K562 (cell line): ENCODE results near the gene UBE2L6. TPM values are rescaled to one million over a fixed set of nuclear protein-coding genes. Genes with fewer than 3 reads are reported as not detected.

ENCODE experiments used
- ESRRA ChIP-seq: fragments of 450-650 bp; IDR thresholded peaks from 2 replicates; pipeline ENCODE4 v1.6.1; 2014; ENCODE audit warnings: low read depth, mild to moderate bottlenecking, moderate library complexity, borderline replicate concordance
- FOXJ2 ChIP-seq: fragments of 200-800 bp; sonication (Bioruptor generic); IDR thresholded peaks from 2 replicates; pipeline ENCODE4 v1.6.1; 2016; ENCODE audit warnings: missing genetic modification characterization, missing compliant biosample characterization
- HDGF ChIP-seq: fragments of 450-650 bp; IDR thresholded peaks from 2 replicates; pipeline ENCODE4 v1.6.1; 2016
- KAT7 ChIP-seq: sonication (generic); formaldehyde crosslinking; IDR thresholded peaks from 2 replicates; pipeline ENCODE4 v1.8.0; 2022; ENCODE audit warnings: missing genetic modification reagents, mild to moderate bottlenecking, borderline replicate concordance
- NR3C1 ChIP-seq: sonication (generic); formaldehyde crosslinking; IDR thresholded peaks from 2 replicates; pipeline ENCODE4 v1.8.1; 2022; ENCODE audit warnings: missing genetic modification reagents
- ZEB2 ChIP-seq: fragments of 450-650 bp; IDR thresholded peaks from 2 replicates; pipeline ENCODE4 v1.6.1; 2016
- ZNF764 ChIP-seq: fragments of 250-450 bp; sonication (Bioruptor Pico); IDR thresholded peaks from 2 replicates; pipeline ENCODE4 v1.4.0; 2020; ENCODE audit warnings: low read depth, mild to moderate bottlenecking, moderate library complexity
- polyA plus RNA-seq, 8 experiments: library from polyadenylated mRNA; depleted of rRNA in 4 of 8; stranded (reverse) in 5 of 8; unstranded in 3 of 8; fragments of >200 nt; fragmentation: Nextera tagmentation in 2 of 8; fragmentation: Illumina TruSeq in 1 of 8; extraction: Ambion mirVana in 2 of 8; extraction: Trizol in 1 of 8; gene quantifications; 2 replicates each; pipeline versions ENCODE4 v1.2.1 to v1.2.3, GENCODE V29; 2011 to 2014; ENCODE audit warnings: inconsistent platforms in 1 of 8, missing spikeins in 1 of 8
- total RNA-seq, 7 experiments: library from RNA; depleted of rRNA in 6 of 7; stranded (reverse); fragments of >200 nt in 6 of 7; fragmentation: Illumina TruSeq in 2 of 7; extraction: Trizol in 2 of 7; gene quantifications; 2 replicates each; pipeline versions ENCODE4 v1.2.1 to v1.2.3, GENCODE V29; 2011 to 2021; ENCODE audit warnings: low replicate concordance in 1 of 7
- TF ChIP-seq, protein P1 (sequence below), 2 experiments: fragments of 200-800 bp in 1 of 2; sonication (Bioruptor generic) in 1 of 2; sonication (generic) in 1 of 2; formaldehyde crosslinking in 1 of 2; IDR thresholded peaks in 1 of 2; conservative IDR thresholded peaks in 1 of 2; 2 replicates each; pipeline versions ENCODE4 v1.5.0 to v1.6.1; 2016 to 2020; ENCODE audit warnings: missing compliant biosample characterization in 1 of 2, missing genetic modification characterization in 1 of 2, missing genetic modification reagents in 1 of 2
- TF ChIP-seq, protein P2 (sequence below): sonication (generic); formaldehyde crosslinking; IDR thresholded peaks from 2 replicates; pipeline ENCODE4 v1.8.0; 2023; ENCODE audit warnings: missing genetic modification reagents, mild to moderate bottlenecking, borderline replicate concordance
- TF ChIP-seq, protein P3 (sequence below), 2 experiments: fragments of 450-650 bp; formaldehyde crosslinking in 1 of 2; IDR thresholded peaks; 2 replicates each; pipeline versions ENCODE4 v1.4.0 to v1.6.1; 2014 to 2020; ENCODE audit warnings: mild to moderate bottlenecking in 2 of 2, borderline replicate concordance in 1 of 2, low read depth in 1 of 2

UBE2L6 gene
- total and polyA plus RNA-seq, 9 of the 15 experiments (the other 6 are each of a cell fraction or from before 2014, with no cell fraction given): 5.9 to 24.9 (median 9.7) TPM

GRCh38 chr11:57562596-57562995 is 4.9 kb downstream of the UBE2L6 start (continued):
- TF ChIP-seq, protein P1, sequence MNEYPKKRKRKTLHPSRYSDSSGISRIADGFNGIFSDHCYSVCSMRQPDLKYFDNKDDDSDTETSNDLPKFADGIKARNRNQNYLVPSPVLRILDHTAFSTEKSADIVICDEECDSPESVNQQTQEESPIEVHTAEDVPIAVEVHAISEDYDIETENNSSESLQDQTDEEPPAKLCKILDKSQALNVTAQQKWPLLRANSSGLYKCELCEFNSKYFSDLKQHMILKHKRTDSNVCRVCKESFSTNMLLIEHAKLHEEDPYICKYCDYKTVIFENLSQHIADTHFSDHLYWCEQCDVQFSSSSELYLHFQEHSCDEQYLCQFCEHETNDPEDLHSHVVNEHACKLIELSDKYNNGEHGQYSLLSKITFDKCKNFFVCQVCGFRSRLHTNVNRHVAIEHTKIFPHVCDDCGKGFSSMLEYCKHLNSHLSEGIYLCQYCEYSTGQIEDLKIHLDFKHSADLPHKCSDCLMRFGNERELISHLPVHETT (CRISPR knock-in tag; conservative IDR thresholded peaks at IDR 0.05 in 1 of 2, IDR thresholded peaks at IDR 0.05 in 1 of 2): no peak
- no peak for TF ChIP-seq NR3C1 (CRISPR knock-in tag)
- peak; percentile 35; the same call in 1 of the 2 replicates for TF ChIP-seq ZEB2
- TF ChIP-seq KAT7 (CRISPR knock-in tag): no peak
- no peak for TF ChIP-seq ZNF764 (CRISPR knock-in tag)
- TF ChIP-seq, protein P2, sequence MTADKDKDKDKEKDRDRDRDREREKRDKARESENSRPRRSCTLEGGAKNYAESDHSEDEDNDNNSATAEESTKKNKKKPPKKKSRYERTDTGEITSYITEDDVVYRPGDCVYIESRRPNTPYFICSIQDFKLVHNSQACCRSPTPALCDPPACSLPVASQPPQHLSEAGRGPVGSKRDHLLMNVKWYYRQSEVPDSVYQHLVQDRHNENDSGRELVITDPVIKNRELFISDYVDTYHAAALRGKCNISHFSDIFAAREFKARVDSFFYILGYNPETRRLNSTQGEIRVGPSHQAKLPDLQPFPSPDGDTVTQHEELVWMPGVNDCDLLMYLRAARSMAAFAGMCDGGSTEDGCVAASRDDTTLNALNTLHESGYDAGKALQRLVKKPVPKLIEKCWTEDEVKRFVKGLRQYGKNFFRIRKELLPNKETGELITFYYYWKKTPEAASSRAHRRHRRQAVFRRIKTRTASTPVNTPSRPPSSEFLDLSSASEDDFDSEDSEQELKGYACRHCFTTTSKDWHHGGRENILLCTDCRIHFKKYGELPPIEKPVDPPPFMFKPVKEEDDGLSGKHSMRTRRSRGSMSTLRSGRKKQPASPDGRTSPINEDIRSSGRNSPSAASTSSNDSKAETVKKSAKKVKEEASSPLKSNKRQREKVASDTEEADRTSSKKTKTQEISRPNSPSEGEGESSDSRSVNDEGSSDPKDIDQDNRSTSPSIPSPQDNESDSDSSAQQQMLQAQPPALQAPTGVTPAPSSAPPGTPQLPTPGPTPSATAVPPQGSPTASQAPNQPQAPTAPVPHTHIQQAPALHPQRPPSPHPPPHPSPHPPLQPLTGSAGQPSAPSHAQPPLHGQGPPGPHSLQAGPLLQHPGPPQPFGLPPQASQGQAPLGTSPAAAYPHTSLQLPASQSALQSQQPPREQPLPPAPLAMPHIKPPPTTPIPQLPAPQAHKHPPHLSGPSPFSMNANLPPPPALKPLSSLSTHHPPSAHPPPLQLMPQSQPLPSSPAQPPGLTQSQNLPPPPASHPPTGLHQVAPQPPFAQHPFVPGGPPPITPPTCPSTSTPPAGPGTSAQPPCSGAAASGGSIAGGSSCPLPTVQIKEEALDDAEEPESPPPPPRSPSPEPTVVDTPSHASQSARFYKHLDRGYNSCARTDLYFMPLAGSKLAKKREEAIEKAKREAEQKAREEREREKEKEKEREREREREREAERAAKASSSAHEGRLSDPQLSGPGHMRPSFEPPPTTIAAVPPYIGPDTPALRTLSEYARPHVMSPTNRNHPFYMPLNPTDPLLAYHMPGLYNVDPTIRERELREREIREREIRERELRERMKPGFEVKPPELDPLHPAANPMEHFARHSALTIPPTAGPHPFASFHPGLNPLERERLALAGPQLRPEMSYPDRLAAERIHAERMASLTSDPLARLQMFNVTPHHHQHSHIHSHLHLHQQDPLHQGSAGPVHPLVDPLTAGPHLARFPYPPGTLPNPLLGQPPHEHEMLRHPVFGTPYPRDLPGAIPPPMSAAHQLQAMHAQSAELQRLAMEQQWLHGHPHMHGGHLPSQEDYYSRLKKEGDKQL (CRISPR knock-in tag): no peak
- no peak for TF ChIP-seq HDGF
- TF ChIP-seq, protein P3, sequence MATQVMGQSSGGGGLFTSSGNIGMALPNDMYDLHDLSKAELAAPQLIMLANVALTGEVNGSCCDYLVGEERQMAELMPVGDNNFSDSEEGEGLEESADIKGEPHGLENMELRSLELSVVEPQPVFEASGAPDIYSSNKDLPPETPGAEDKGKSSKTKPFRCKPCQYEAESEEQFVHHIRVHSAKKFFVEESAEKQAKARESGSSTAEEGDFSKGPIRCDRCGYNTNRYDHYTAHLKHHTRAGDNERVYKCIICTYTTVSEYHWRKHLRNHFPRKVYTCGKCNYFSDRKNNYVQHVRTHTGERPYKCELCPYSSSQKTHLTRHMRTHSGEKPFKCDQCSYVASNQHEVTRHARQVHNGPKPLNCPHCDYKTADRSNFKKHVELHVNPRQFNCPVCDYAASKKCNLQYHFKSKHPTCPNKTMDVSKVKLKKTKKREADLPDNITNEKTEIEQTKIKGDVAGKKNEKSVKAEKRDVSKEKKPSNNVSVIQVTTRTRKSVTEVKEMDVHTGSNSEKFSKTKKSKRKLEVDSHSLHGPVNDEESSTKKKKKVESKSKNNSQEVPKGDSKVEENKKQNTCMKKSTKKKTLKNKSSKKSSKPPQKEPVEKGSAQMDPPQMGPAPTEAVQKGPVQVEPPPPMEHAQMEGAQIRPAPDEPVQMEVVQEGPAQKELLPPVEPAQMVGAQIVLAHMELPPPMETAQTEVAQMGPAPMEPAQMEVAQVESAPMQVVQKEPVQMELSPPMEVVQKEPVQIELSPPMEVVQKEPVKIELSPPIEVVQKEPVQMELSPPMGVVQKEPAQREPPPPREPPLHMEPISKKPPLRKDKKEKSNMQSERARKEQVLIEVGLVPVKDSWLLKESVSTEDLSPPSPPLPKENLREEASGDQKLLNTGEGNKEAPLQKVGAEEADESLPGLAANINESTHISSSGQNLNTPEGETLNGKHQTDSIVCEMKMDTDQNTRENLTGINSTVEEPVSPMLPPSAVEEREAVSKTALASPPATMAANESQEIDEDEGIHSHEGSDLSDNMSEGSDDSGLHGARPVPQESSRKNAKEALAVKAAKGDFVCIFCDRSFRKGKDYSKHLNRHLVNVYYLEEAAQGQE (IDR thresholded peaks at IDR 0.05; ENCODE audit: borderline replicate concordance): peak; percentile 52; the same call in 1 of the 2 replicates
- TF ChIP-seq, protein P3 (CRISPR knock-in tag; IDR thresholded peaks at IDR 0.05; ENCODE audit: low read depth): no peak
- no peak for TF ChIP-seq FOXJ2
- TF ChIP-seq ESRRA: peak; percentile 31; the same call in 1 of the 2 replicates
